Activated T-helper 1 cell treated with anti-CD3 and anti-CD28 coated beads, Interleukin-2, amount 50 U/mL, for 16 hours (primary cell): ENCODE data around the gene LIMK1.
A peak's percentile ranks its signal among the peaks of the same experiment; 100 is the strongest.
"Not testable (repeated sequence)": the region's sequence is repeated elsewhere in the genome, so short reads cannot be mapped to it uniquely, and the experiment has no call there.

Experiments
- DNase-seq, 2 donors: peaks; one replicate each; pipeline ENCODE4 v3.0.0-alpha.2; 2020; ENCODE audit warnings: low read depth in 1 of 2, low spot score in 1 of 2

The LIMK1 gene

DNA sequence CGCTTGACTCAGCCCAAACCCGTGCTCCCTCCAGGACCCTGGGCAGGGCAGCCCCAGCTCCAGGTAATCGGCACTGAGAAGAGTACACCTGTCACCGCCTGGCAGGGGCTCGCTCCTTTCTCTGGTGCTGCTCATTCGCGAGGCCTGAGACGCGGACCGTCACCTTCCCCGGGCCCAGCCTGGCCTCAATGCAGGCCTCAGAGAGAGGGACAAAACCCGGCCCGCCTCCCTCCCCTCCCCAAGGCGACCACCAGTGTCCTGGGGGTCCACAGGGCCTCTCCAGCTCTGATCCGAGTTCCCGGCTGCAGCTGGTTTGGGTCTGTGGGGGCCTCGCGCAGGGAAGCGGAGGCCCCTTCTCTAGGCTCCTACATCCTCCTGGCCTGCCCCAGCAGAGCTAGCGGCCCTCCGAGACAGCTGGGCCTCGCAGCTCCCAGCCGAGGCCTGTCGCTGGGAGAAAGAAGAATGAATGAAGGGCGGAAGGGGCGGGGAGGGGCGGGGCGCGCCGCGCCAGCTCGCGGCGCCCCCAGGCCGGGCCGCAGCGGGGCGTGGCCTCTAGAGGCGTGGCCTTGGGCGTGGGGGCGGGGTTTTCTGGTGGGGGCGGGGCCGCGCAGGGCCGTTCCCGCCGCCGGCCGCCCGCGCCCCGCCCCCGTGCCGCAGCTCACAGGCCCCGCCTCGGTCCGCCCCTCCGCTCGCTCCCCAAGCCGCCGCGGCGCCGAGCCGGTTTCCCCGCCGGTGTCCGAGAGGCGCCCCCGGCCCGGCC is at the start of gene LIMK1:
LIMK1 (plus strand) TSS at position 688 of the 760 bp plus-strand sequence. CDS start 187 bp downstream, outside the sequence.
- DNase-seq = peak; percentile 64 to 76

GRCh38 chr7:74037609-74038008 is 46.0 kb upstream of the LIMK1 start:
- no peak for DNase-seq

DNA sequence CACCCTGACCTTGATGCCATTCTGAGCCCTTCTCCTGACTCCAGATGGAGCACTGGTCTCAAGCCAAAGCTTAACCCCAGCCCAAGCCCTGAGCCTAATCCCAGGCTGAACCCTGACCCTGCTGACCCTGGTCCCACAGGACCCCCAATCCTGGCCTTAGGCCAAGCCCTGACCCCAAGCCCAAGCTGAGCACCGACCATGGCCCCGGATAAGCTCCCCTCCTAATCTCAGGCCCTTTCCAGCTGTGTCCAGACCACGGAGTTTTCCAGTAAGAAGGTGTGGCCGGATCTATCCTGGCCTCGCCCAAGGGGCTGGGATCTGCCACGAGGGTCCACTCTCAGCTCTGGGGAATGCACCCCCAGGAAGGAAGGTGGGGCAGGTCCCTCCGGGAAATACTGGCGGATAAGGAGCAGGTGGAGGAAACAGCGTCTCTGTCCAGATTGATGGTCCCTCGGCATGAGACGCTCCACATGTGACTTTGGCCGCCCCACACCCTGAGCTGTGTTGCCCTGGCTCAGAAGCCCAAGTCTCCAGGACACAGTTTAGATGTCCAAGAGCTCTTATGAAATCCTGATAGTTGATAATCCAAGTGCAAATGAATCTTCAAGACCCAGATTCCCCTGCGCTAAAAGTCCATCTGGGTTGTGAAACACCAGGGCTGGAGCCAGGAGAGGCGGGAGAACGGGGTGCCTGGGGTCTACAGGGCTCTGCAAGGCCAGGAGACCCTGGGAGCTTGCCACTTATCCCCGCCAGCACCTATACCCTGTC is 45.2 kb upstream of the LIMK1 start:
- no peak for DNase-seq

GRCh38 chr7:74039337-74039736 is 44.3 kb upstream of the LIMK1 start:
- DNase-seq = no peak

GRCh38 chr7:74040101-74040790 is 43.4 kb upstream of the LIMK1 start:
- DNase-seq = no peak

- DNase-seq = no peak
These were observed 42.6 kb upstream of the LIMK1 start for GRCh38 chr7:74040791-74041520.

GRCh38 chr7:74042746-74043522 is 40.7 kb upstream of the LIMK1 start:
- no peak for DNase-seq

DNA sequence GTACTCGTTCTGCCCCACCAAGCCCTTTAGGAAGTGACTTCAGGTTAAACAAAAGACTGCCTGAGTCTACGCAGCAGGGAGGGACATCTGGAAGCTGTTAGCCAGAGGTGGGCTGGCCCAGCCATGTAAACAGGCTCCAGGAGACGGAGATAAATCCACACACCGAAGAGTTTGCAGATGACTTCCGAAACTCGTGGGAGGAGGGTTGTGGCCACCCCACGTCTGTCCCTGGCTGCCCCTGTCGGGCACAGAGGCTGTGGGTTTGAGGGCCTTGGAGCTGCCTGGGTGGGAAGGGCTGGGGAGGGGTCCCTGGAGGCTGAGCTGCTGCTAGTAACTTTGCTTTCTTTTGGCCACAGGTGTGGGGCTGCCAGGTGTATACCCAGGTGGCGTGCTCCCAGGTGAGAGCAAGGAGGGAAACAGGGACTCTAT is 40.1 kb upstream of the LIMK1 start:
- DNase-seq = no peak

GRCh38 chr7:74044366-74045350 is 38.9 kb upstream of the LIMK1 start:
- DNase-seq = no peak

DNA sequence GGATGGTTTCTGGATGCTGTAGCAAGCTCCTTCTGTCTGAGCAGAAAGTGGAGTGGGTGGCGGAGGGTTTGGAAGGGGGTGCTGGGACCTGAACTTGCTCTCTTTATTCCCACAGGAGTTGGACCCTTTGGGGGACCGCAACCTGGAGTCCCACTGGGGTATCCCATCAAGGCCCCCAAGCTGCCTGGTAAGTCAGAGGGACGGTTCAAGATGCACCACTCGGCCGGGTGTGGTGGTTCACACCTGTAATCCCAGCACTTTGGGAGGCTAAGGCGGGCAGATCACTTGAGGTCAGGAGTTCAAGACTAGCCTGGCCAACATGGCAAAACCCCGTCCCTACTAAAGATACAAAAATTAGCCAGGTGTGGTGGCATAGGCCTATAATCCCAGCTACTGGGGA is 37.0 kb upstream of the LIMK1 start:
- not testable (repeated sequence) for DNase-seq

GRCh38 chr7:74047804-74048380 is 35.7 kb upstream of the LIMK1 start:
- DNase-seq = no peak

DNA sequence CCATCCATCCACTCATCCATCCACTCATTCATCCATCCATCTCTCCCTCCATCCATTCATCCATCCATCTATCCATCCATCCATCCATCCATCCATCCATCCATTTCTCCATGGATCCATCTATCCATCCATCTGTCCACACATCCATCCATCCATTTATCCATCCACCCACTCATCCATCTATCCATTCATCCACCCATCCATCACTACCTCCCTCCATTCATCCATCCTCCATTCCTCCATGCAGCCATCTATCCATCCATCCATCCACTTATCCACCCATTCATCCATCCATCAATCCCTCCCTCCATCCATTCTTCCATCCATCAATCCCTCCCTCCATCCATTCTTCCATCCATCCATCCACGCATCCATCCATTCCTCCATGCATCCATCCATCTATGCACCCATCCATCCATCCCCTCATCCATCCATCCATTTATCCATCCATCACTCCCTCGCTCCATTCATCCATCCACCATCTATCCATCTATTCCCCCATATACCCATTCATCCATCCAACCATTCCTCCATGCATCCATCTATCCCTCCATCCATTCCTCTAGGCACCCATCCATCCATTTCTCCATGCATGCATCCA is 34.5 kb upstream of the LIMK1 start:
- DNase-seq = no peak

DNA sequence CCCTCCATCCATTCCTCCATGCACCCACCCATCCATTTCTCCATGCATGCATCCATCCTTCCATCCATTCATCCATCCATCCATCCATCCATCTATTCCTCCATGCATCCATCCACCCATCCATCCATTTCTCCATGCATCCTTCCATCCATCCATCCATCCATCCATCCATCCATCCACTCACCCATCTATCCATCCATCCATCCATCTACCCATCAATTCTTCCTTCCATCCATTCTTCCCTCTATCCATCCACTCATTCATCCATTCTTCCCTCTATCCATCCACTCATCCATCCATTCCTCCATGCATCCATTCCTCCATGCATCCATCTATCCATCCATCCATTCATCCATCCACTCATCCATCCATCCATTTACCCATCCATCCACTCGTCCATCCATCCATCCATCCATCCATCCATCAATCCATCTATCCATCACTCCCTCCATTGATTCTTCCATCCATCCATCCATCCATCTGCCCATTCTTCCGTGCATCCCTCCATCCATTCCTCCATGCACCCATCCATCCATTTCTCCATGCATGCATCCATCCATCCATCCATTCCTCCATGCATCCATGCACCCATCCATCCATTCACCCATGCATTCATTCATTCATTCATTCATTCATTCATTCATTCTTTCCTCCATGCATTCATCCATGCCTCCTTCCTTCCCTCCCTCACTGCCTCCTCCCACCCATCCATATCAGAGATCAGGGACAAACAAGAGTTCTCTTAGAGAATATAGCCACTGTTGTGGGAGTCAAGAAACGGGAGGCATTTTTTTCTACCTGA is 33.4 kb upstream of the LIMK1 start:
- no peak for DNase-seq

GRCh38 chr7:74051193-74051592 is 32.4 kb upstream of the LIMK1 start:
- DNase-seq = no peak

GRCh38 chr7:74051629-74052410 is 31.8 kb upstream of the LIMK1 start:
- DNase-seq = no peak

- DNase-seq = no peak
These were observed 31.0 kb upstream of the LIMK1 start for GRCh38 chr7:74052628-74053027.
